Keratinocyte (primary cell): ENCODE data around the gene OTOGL. TPM values are rescaled to one million over a fixed set of nuclear protein-coding genes. Genes with fewer than 3 reads are reported as not detected.

Experiments
- DNase-seq: peaks from one replicate; pipeline ENCODE4 v3.0.0-alpha.2; 2011; ENCODE audit warnings: low read depth, missing footprints, low spot score
- FAIRE-seq: peaks from 2 replicates; lab custom pipeline; 2011; peaks lifted over from hg19 to GRCh38; lab: Jason Lieb, UNC
- H2AFZ ChIP-seq: 2 replicates; pipeline ENCODE4 v1.6.0; 2012; ENCODE audit warnings: low read length, control low read depth, inconsistent platforms; ENCODE audit not compliant: control insufficient read depth
- H3K27ac ChIP-seq: 2 replicates; pipeline ENCODE4 v1.5.1; 2011; ENCODE audit warnings: low read length; ENCODE audit not compliant: control insufficient read depth, insufficient read depth
- H3K27me3 ChIP-seq: 3 replicates; pipeline ENCODE4 v1.6.0; 2011; ENCODE audit warnings: low read length; ENCODE audit not compliant: control insufficient read depth, insufficient read depth; ENCODE audit errors: extremely low read depth
- H3K36me3 ChIP-seq, 2 experiments: 2 replicates in 1 of 2; 3 replicates in 1 of 2; pipeline ENCODE4 v1.5.1; 2011; ENCODE audit warnings: low read length in 2 of 2, mild to moderate bottlenecking in 1 of 2; ENCODE audit not compliant: control insufficient read depth in 2 of 2, insufficient read depth in 2 of 2; ENCODE audit errors: extremely low read depth in 1 of 2
- H3K4me1 ChIP-seq: 3 replicates; pipeline ENCODE4 v1.5.1; 2011; ENCODE audit warnings: low read length; ENCODE audit not compliant: control insufficient read depth, insufficient read depth; ENCODE audit errors: extremely low read depth
- H3K4me2 ChIP-seq: 3 replicates; pipeline ENCODE4 v1.6.0; 2011; ENCODE audit warnings: low read depth, low read length; ENCODE audit not compliant: control insufficient read depth, insufficient read depth; ENCODE audit errors: extremely low read depth
- H3K4me3 ChIP-seq, 3 experiments: fragments of 200-600 bp in 1 of 3; sonication (generic) in 1 of 3; 2 replicates in 2 of 3; 3 replicates in 1 of 3; pipeline ENCODE4 v1.5.1; 2011 to 2016; ENCODE audit warnings: low read length in 3 of 3, mild to moderate bottlenecking in 3 of 3, control low read depth in 2 of 3, inconsistent platforms in 1 of 3, low read depth in 1 of 3, mixed read lengths in 1 of 3, mixed run types in 1 of 3, moderate library complexity in 1 of 3; ENCODE audit not compliant: control insufficient read depth in 2 of 3, insufficient read depth in 2 of 3; ENCODE audit errors: extremely low read depth in 1 of 3
- H3K79me2 ChIP-seq: 2 replicates; pipeline ENCODE4 v1.6.0; 2012; ENCODE audit warnings: low read length; ENCODE audit not compliant: control insufficient read depth, insufficient read depth
- H3K9ac ChIP-seq: 3 replicates; pipeline ENCODE4 v1.6.0; 2011; ENCODE audit warnings: low read length; ENCODE audit not compliant: control insufficient read depth, insufficient read depth; ENCODE audit errors: extremely low read depth
- H3K9me1 ChIP-seq: 3 replicates; pipeline ENCODE4 v1.6.0; 2011; ENCODE audit warnings: low read length; ENCODE audit not compliant: control insufficient read depth, insufficient read depth; ENCODE audit errors: extremely low read depth
- H3K9me3 ChIP-seq: 2 replicates; pipeline ENCODE4 v1.5.1; 2012; ENCODE audit warnings: low read depth, low read length; ENCODE audit not compliant: control insufficient read depth
- H4K20me1 ChIP-seq: 3 replicates; pipeline ENCODE4 v1.6.0; 2011; ENCODE audit warnings: low read length; ENCODE audit not compliant: control insufficient read depth, insufficient read depth; ENCODE audit errors: extremely low read depth
- CTCF ChIP-seq, 3 experiments: IDR thresholded peaks in 1 of 3; conservative IDR thresholded peaks in 1 of 3; optimal IDR thresholded peaks in 1 of 3; 2 replicates in 2 of 3; 3 replicates in 1 of 3; pipeline versions ENCODE3 to v1.5.1; 2011; ENCODE audit warnings: low read length in 3 of 3, mild to moderate bottlenecking in 3 of 3, moderate library complexity in 2 of 3, control low read depth in 1 of 3, inconsistent platforms in 1 of 3; ENCODE audit not compliant: insufficient read depth in 2 of 3; ENCODE audit errors: extremely low read depth in 1 of 3
- EZH2 ChIP-seq: IDR thresholded peaks from one replicate; pipeline ENCODE4 v1.6.1; 2012; ENCODE audit warnings: inconsistent platforms, mild to moderate bottlenecking, low read length, moderate library complexity
- dilution Hi-C: fragments of 300-500 bp; cut with MboI; formaldehyde crosslinking; loops from one replicate; pipeline ENCODE4 v1.7.0; 2020; ENCODE audit warnings: low sequenced_read_pairs; ENCODE audit not compliant: extremely low pct_ligation_motif_present
- polyA plus RNA-seq, 5 experiments: library from polyadenylated mRNA; depleted of rRNA in 3 of 5; stranded (reverse) in 3 of 5; stranded (forward) in 1 of 5; unstranded in 1 of 5; fragments of >200 nt; gene quantifications; 1 replicate in 1 of 5; 2 replicates in 3 of 5; 3 replicates in 1 of 5; pipeline versions ENCODE4 v1.2.1 to v1.2.3, GENCODE V29; 2011 to 2012; ENCODE audit warnings: missing spikeins in 2 of 5, low read depth in 1 of 5, low replicate concordance in 1 of 5

OTOGL gene
- polyA plus RNA-seq, 1 donor (not counting 4 experiments of a cell fraction or from before 2014, with no cell fraction given): 0.08 TPM

DNA sequence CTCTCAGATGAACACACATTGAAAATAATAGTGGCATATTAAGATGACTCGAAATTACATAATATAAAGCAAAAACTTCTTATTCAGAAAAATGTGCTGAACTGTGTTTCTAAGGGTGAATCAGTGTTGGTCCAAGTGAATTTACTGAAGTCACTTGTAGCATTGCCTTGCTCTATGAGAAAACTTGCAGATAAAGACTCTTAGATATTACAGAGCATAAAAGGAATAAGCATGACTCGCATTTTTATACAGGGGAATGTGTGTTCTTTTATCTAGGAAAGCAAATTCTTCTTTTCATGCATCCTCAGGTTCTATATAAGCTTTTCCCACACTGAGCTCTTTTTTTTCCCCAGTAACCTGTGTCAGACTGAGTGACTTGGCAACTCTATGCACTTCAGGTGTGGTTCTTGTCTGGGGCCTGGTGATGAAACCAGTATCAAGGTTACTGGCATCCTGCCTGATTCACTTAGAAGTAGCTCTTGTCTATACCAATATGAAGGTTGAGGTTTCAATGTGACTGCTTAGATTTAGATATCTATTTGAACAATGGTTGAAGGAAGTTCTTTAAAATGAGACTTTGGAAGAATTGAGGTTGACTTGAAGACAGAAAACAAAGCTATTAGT is 76.1 kb downstream of the OTOGL start:
- H3K27me3 ChIP-seq: no peaks in the 10 kb centered on the region
- no peaks in the 10 kb centered on the region for H3K36me3 ChIP-seq
- dilution Hi-C loops: no loop called here
- no peaks in the 10 kb centered on the region for H3K9me1 ChIP-seq
- no peak overlapping the region for H3K4me2 ChIP-seq
- no peaks in the 10 kb centered on the region for H3K79me2 ChIP-seq
- FAIRE-seq (peak; percentile 58), DNase-seq (no peak)
- TF ChIP-seq EZH2 (no peak), CTCF (optimal IDR thresholded peaks at IDR 0.05 in 1 of 3, IDR thresholded peaks at IDR 0.05 in 1 of 3, conservative IDR thresholded peaks at IDR 0.05 in 1 of 3; ENCODE audit: extremely low read depth in 1 of 3, insufficient read depth in 2 of 3, low read length in 3 of 3) (no peak)
- no peak overlapping the region for H3K4me3 ChIP-seq
- H4K20me1 ChIP-seq: no peaks in the 10 kb centered on the region
- H3K4me1 ChIP-seq: no peaks in the 10 kb centered on the region
- no peak overlapping the region for H3K9ac ChIP-seq
- no peaks in the 10 kb centered on the region for H3K9me3 ChIP-seq
- H2AFZ ChIP-seq: no peak overlapping the region
- H3K27ac ChIP-seq: no peak overlapping the region

DNA sequence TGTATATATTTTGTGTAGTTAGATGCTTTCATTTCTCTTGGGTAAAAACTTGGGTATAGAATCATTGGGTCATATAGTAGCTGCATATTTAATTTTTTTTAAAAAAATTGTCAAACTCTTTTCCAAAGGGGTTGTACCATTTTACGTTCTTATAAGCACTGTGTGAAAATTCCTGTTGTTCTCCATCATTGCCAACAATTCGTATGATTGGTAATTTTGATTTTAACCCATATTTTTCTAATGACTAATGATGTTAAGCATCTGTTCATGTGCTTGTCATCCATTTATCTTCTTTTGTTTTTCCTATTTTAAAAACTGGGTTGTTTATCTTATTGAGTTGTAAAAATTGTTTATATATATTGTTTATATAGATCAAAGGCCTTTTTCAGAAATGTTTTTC is 77.4 kb downstream of the OTOGL start:
- Histone ChIP-seq H3K9me3 (no peaks in the 10 kb centered on the region), H3K4me2 (no peak overlapping the region), H3K27ac (no peak overlapping the region), H3K36me3 (no peaks in the 10 kb centered on the region), H3K79me2 (no peaks in the 10 kb centered on the region), H3K4me1 (no peaks in the 10 kb centered on the region), H3K9ac (no peak overlapping the region), H4K20me1 (no peaks in the 10 kb centered on the region), H3K4me3 (no peak overlapping the region), H2AFZ (no peak overlapping the region), H3K27me3 (no peaks in the 10 kb centered on the region), H3K9me1 (no peaks in the 10 kb centered on the region)
- TF ChIP-seq CTCF (optimal IDR thresholded peaks at IDR 0.05 in 1 of 3, IDR thresholded peaks at IDR 0.05 in 1 of 3, conservative IDR thresholded peaks at IDR 0.05 in 1 of 3; ENCODE audit: extremely low read depth in 1 of 3, insufficient read depth in 2 of 3, low read length in 3 of 3) (no peak), EZH2 (no peak)
- DNase-seq (no peak), FAIRE-seq (no peak)
- dilution Hi-C loops: no loop called here
